Astrocyte (in vitro differentiated cells and primary cell): ENCODE results near the gene ACOX2. TPM values are rescaled to one million over a fixed set of nuclear protein-coding genes. Genes with fewer than 3 reads are reported as not detected.
A peak's percentile ranks its signal among the peaks of the same experiment; 100 is the strongest.

Experiments
- DNase-seq: peaks from one replicate; pipeline ENCODE4 v3.0.0-alpha.2; 2010; ENCODE audit warnings: low read depth
- FAIRE-seq: peaks from 2 replicates; lab custom pipeline; 2011; peaks lifted over from hg19 to GRCh38; lab: Jason Lieb, UNC
- H2AFZ ChIP-seq: 2 replicates; pipeline ENCODE4 v1.6.0; 2012; ENCODE audit warnings: low read depth, low read length, inconsistent platforms
- H3K27ac ChIP-seq: 2 replicates; pipeline ENCODE4 v1.5.1; 2011; ENCODE audit warnings: low read depth, low read length, inconsistent platforms
- H3K27me3 ChIP-seq: 2 replicates; pipeline ENCODE4 v1.6.0; 2011; ENCODE audit warnings: low read length, inconsistent platforms; ENCODE audit not compliant: insufficient read depth
- H3K36me3 ChIP-seq: 2 replicates; pipeline ENCODE4 v1.5.1; 2011; ENCODE audit warnings: low read length, inconsistent platforms; ENCODE audit not compliant: insufficient read depth
- H3K4me1 ChIP-seq: 2 replicates; pipeline ENCODE4 v1.5.1; 2011; ENCODE audit warnings: low read length, inconsistent platforms; ENCODE audit not compliant: insufficient read depth
- H3K4me2 ChIP-seq: 2 replicates; pipeline ENCODE4 v1.6.0; 2012; ENCODE audit warnings: low read length, inconsistent platforms
- H3K4me3 ChIP-seq: 2 replicates; pipeline ENCODE4 v1.5.1; 2011; ENCODE audit warnings: low read depth, mild to moderate bottlenecking, low read length, inconsistent platforms; ENCODE audit not compliant: insufficient read depth
- H3K79me2 ChIP-seq: 2 replicates; pipeline ENCODE4 v1.6.0; 2012; ENCODE audit warnings: mild to moderate bottlenecking, low read length, inconsistent platforms; ENCODE audit not compliant: insufficient read depth
- H3K9ac ChIP-seq: 2 replicates; pipeline ENCODE4 v1.6.0; 2012; ENCODE audit warnings: mild to moderate bottlenecking, low read length, inconsistent platforms
- H3K9me3 ChIP-seq: 2 replicates; pipeline ENCODE4 v1.5.1; 2012; ENCODE audit warnings: low read depth, mild to moderate bottlenecking, low read length, inconsistent platforms; ENCODE audit not compliant: insufficient read depth
- H4K20me1 ChIP-seq: 2 replicates; pipeline ENCODE4 v1.6.0; 2012; ENCODE audit warnings: low read length, inconsistent platforms; ENCODE audit not compliant: insufficient read depth
- H3K27ac Mint-ChIP-seq: one replicate; pipeline ENCODE4 v1.8.0; 2021; ENCODE audit warnings: mild to moderate bottlenecking, mixed read lengths; ENCODE audit not compliant: unreplicated experiment
- H3K27me3 Mint-ChIP-seq: one replicate; pipeline ENCODE4 v1.8.0; 2021; ENCODE audit warnings: low read depth, mixed read lengths; ENCODE audit not compliant: unreplicated experiment
- H3K36me3 Mint-ChIP-seq: one replicate; pipeline ENCODE4 v1.8.0; 2021; ENCODE audit warnings: low read depth, mixed read lengths; ENCODE audit not compliant: unreplicated experiment
- H3K4me1 Mint-ChIP-seq: one replicate; pipeline ENCODE4 v1.8.0; 2021; ENCODE audit warnings: low read depth, mixed read lengths; ENCODE audit not compliant: unreplicated experiment
- H3K4me3 Mint-ChIP-seq: one replicate; pipeline ENCODE4 v1.8.0; 2021; ENCODE audit warnings: mild to moderate bottlenecking, moderate library complexity, mixed read lengths; ENCODE audit not compliant: unreplicated experiment
- H3K9me3 Mint-ChIP-seq: one replicate; pipeline ENCODE4 v1.8.0; 2021; ENCODE audit warnings: mild to moderate bottlenecking, mixed read lengths; ENCODE audit not compliant: unreplicated experiment
- CTCF ChIP-seq: IDR thresholded peaks from 2 replicates; pipeline ENCODE4 v1.5.1; 2011; ENCODE audit warnings: low read depth, mild to moderate bottlenecking, inconsistent platforms, low read length, moderate library complexity; ENCODE audit not compliant: insufficient read depth
- EZH2 ChIP-seq: IDR thresholded peaks from 2 replicates; pipeline ENCODE4 v1.6.1; 2012; ENCODE audit warnings: mild to moderate bottlenecking, low read length, inconsistent platforms; ENCODE audit not compliant: insufficient read depth
- total RNA-seq: library from RNA; stranded (reverse); gene quantifications from 2 replicates; pipeline ENCODE4 v1.2.1, GENCODE V29; 2021

ACOX2 gene
- total RNA-seq, 1 donor from 2014 or later, result 2.7 TPM

GRCh38 chr3:58555203-58555602 lies 18.2 kb upstream of the ACOX2 start:
- Histone ChIP-seq H3K9ac (no peak overlapping the region), H4K20me1 (no peaks in the 10 kb centered on the region), H3K9me3 (no peaks in the 10 kb centered on the region), H3K4me2 (no peak overlapping the region), H3K27me3 (no peaks in the 10 kb centered on the region), H3K4me3 (no peak overlapping the region), H3K36me3 (no peaks in the 10 kb centered on the region), H3K27ac (no peak overlapping the region), H3K4me1 (no peaks in the 10 kb centered on the region), H3K79me2 (no peaks in the 10 kb centered on the region), H2AFZ (no peak overlapping the region)
- H3K27ac Mint-ChIP-seq, result no peak overlapping the region
- no peaks in the 10 kb centered on the region for H3K36me3 Mint-ChIP-seq
- H3K4me1 Mint-ChIP-seq, result peaks cover 7% of the 10 kb centered on the region
- DNase-seq, result no peak
- H3K4me3 Mint-ChIP-seq, result no peak overlapping the region
- H3K27me3 Mint-ChIP-seq, result peaks cover 8% of the 10 kb centered on the region
- peaks cover 9% of the 10 kb centered on the region for H3K9me3 Mint-ChIP-seq
- no peak for FAIRE-seq
- TF ChIP-seq CTCF (no peak), EZH2 (no peak)

- H3K9ac ChIP-seq, result no peak overlapping the region
- no peak overlapping the region for H3K4me2 ChIP-seq
- H3K79me2 ChIP-seq, result no peaks in the 10 kb centered on the region
- H3K27me3 ChIP-seq, result no peaks in the 10 kb centered on the region
- Mint-ChIP-seq H3K4me3 (no peak overlapping the region), H3K4me1 (peaks cover 2% of the 10 kb centered on the region), H3K27me3 (peaks cover 8% of the 10 kb centered on the region), H3K27ac (peak overlapping the region; percentile 34), H3K9me3 (peaks cover 9% of the 10 kb centered on the region), H3K36me3 (no peaks in the 10 kb centered on the region)
- H3K36me3 ChIP-seq, result no peaks in the 10 kb centered on the region
- no peak overlapping the region for H3K27ac ChIP-seq
- H2AFZ ChIP-seq, result no peak overlapping the region
- H3K4me3 ChIP-seq, result no peak overlapping the region
- no peaks in the 10 kb centered on the region for H3K4me1 ChIP-seq
- H3K9me3 ChIP-seq, result no peaks in the 10 kb centered on the region
- TF ChIP-seq EZH2, result no peak
- TF ChIP-seq CTCF, result no peak
- FAIRE-seq (no peak), DNase-seq (no peak)
- H4K20me1 ChIP-seq, result no peaks in the 10 kb centered on the region
Measured at GRCh38 chr3:58553003-58553402, 16.0 kb upstream of the ACOX2 start.

- H4K20me1 ChIP-seq, result no peaks in the 10 kb centered on the region
- no peaks in the 10 kb centered on the region for H3K9me3 ChIP-seq
- FAIRE-seq (no peak), DNase-seq (no peak)
- H3K9me3 Mint-ChIP-seq, result peaks cover 12% of the 10 kb centered on the region
- no peaks in the 10 kb centered on the region for H3K27me3 ChIP-seq
- no peaks in the 10 kb centered on the region for H3K36me3 ChIP-seq
- no peaks in the 10 kb centered on the region for H3K36me3 Mint-ChIP-seq
- no peaks in the 10 kb centered on the region for H3K79me2 ChIP-seq
- H3K4me1 Mint-ChIP-seq, result no peaks in the 10 kb centered on the region
- H2AFZ ChIP-seq, result no peak overlapping the region
- H3K27ac Mint-ChIP-seq, result no peak overlapping the region
- no peak overlapping the region for H3K4me3 ChIP-seq
- TF ChIP-seq CTCF (no peak), EZH2 (no peak)
- no peak overlapping the region for H3K4me2 ChIP-seq
- no peak overlapping the region for H3K27ac ChIP-seq
- H3K27me3 Mint-ChIP-seq, result peaks cover 11% of the 10 kb centered on the region
- H3K4me1 ChIP-seq, result no peaks in the 10 kb centered on the region
- no peak overlapping the region for H3K4me3 Mint-ChIP-seq
- no peak overlapping the region for H3K9ac ChIP-seq
Measured at GRCh38 chr3:58551636-58552180, 14.7 kb upstream of the ACOX2 start.
